ENCODE data around the gene BMPR1A. TPM values are rescaled to one million over a fixed set of nuclear protein-coding genes. Genes with fewer than 3 reads are reported as not detected.

Gene BMPR1A
- total and polyA plus RNA-seq, 10 of the 15 experiments (the other 5 are each of a cell fraction or from before 2014, with no cell fraction given): 2.3 to 22.7 (median 13.1) TPM

DNA sequence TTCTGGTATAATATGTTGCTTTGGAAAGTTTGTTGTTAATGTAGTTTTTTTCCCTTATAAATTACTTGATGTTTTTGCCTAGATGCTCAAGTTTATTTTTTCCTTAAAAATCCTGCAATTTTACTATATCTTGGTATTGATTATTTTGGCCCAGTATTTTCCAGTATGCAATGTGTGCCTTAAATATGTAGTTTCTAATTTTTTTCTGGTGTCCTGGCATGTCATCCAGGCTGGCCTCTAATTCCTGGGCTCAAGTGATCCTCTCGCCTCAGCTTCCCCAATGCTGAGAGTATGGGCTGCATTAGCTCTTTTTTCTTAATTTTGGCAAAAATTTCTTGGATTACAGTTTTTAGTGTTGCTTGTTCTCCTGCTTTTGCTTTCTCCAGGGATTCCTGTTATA, 57.6 kb downstream of the BMPR1A start (continued):
- TF ChIP-seq, protein P1, sequence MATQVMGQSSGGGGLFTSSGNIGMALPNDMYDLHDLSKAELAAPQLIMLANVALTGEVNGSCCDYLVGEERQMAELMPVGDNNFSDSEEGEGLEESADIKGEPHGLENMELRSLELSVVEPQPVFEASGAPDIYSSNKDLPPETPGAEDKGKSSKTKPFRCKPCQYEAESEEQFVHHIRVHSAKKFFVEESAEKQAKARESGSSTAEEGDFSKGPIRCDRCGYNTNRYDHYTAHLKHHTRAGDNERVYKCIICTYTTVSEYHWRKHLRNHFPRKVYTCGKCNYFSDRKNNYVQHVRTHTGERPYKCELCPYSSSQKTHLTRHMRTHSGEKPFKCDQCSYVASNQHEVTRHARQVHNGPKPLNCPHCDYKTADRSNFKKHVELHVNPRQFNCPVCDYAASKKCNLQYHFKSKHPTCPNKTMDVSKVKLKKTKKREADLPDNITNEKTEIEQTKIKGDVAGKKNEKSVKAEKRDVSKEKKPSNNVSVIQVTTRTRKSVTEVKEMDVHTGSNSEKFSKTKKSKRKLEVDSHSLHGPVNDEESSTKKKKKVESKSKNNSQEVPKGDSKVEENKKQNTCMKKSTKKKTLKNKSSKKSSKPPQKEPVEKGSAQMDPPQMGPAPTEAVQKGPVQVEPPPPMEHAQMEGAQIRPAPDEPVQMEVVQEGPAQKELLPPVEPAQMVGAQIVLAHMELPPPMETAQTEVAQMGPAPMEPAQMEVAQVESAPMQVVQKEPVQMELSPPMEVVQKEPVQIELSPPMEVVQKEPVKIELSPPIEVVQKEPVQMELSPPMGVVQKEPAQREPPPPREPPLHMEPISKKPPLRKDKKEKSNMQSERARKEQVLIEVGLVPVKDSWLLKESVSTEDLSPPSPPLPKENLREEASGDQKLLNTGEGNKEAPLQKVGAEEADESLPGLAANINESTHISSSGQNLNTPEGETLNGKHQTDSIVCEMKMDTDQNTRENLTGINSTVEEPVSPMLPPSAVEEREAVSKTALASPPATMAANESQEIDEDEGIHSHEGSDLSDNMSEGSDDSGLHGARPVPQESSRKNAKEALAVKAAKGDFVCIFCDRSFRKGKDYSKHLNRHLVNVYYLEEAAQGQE (IDR thresholded peaks at IDR 0.05; ENCODE audit: low read depth, low read length): no peak
- no peak for TF ChIP-seq FOS (IDR thresholded peaks at IDR 0.05; ENCODE audit: borderline replicate concordance, extremely low read depth, insufficient read length)

DNA sequence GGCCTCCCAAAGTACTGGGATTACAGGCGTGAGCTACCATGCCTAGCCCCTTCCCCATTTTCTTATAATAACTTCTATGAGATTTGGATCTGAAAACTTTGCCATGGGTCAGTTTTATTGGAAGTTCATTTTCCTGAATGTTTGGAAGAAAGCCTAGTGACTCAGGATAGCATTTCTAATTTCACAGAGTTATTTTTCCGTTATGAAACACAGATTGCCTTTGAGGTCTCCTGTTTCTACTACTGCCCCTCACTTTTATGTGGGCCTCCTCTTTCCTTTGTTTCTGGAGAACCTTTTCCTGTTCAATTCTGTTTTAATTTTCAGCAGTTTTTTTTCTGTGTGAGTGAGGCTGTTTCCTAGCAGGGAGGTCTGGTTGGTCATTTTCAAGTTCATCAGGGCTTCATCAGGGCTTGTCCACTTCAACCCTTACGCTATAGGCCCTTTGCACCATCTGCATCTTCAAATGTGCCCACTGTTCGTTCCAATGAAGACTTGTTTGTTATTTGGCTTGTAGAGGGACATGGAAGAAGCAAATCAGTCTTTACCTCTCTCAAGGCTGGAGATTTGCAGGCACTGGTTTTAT, 58.7 kb downstream of the BMPR1A start:
- in situ Hi-C loops (cut with MboI) (no loop called here), intact Hi-C loops (cut with micrococcal nuclease; ENCODE audit: unreplicated experiment) (no loop called here)
- Histone ChIP-seq H2AFZ (ENCODE audit: control insufficient read depth, low read depth, low read length) (no peak overlapping the region), H3K4me2 (ENCODE audit: control insufficient read depth, insufficient read depth) (no peak overlapping the region), H3K36me3 (ENCODE audit: control insufficient read depth in 2 of 2, insufficient read depth in 2 of 2, low read length in 1 of 2) (no peaks in the 10 kb centered on the region), H3K9me3 (replicated peaks; ENCODE audit: control insufficient read depth, insufficient read depth, low read length) (no peaks in the 10 kb centered on the region), H3K27ac (ENCODE audit: control insufficient read depth, insufficient read depth) (no peak overlapping the region), H3K9ac (ENCODE audit: control insufficient read depth, insufficient read depth, low read length) (no peak overlapping the region), H4K20me1 (ENCODE audit: control insufficient read depth, insufficient read depth) (no peaks in the 10 kb centered on the region), H3K27me3 (replicated peaks in 1 of 2; ENCODE audit: control insufficient read depth in 2 of 2, insufficient read depth in 2 of 2, low read length in 1 of 2) (no peaks in the 10 kb centered on the region), H3K4me1 (ENCODE audit: control insufficient read depth, insufficient read depth, low read length) (no peaks in the 10 kb centered on the region), H3K4me3 (no peak overlapping the region), H3K79me2 (ENCODE audit: control insufficient read depth, insufficient read depth, low read length) (peaks cover 10% of the 10 kb centered on the region)
- no peak for ATAC-seq
- no TSS peak for BruUV-seq (replicated peaks)
- FAIRE-seq: no peak
- DNase-seq (ENCODE audit: low read depth, low spot score): no peak
- RAD21 ChIA-PET (ENCODE audit: unreplicated experiment): no interaction called here
- SMC1A ChIA-PET (ENCODE audit: uncharacterized antibody, unreplicated experiment): no interaction called here
- TF ChIP-seq RELA (IDR thresholded peaks at IDR 0.05; ENCODE audit: borderline replicate concordance, partially characterized antibody) (no peak), SREBF2 (IDR thresholded peaks at IDR 0.05; ENCODE audit: low read length) (no peak), CHD4 (IDR thresholded peaks at IDR 0.05) (no peak)
- TF ChIP-seq, protein P2, sequence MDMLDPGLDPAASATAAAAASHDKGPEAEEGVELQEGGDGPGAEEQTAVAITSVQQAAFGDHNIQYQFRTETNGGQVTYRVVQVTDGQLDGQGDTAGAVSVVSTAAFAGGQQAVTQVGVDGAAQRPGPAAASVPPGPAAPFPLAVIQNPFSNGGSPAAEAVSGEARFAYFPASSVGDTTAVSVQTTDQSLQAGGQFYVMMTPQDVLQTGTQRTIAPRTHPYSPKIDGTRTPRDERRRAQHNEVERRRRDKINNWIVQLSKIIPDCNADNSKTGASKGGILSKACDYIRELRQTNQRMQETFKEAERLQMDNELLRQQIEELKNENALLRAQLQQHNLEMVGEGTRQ (IDR thresholded peaks at IDR 0.05; ENCODE audit: borderline replicate concordance, low read depth, low read length): no peak
- CTCF ChIA-PET: no interaction called here
- 82% methylated on average over 4 of the region's 4 CpGs for WGBS (ENCODE audit: insufficient coverage, insufficient replicate concordance, low lambda C conversion rate, missing lambda C conversion rate)
- POLR2A ChIA-PET: no interaction called here

Data from GM12878 (cell line).